ENCODE data around the gene HIP1R.

HIP1R gene

GRCh38 chr12:122880668-122881067 is 45.4 kb downstream of the HIP1R start:
- peaks cover 0 to 36% (median 22%) of the 10 kb centered on the region in 4 donors for H3K4me1 ChIP-seq
- H3K27me3 ChIP-seq = no peaks in the 10 kb centered on the region
- no peaks in the 10 kb centered on the region for H3K36me3 ChIP-seq
- no peak overlapping the region for H3K4me3 ChIP-seq
- no peaks in the 10 kb centered on the region for H3K9me3 ChIP-seq
- no peak for DNase-seq
- peak overlapping the region; percentile 22 to 47 for H3K27ac ChIP-seq
- intact Hi-C loops (cut with DNase I; ENCODE audit: low total_unique reads) = no loop called here
- TF ChIP-seq CTCF (IDR thresholded peaks at IDR 0.05) = peak; percentile 28 to 29

GRCh38 chr12:122882908-122883558 is 47.8 kb downstream of the HIP1R start:
- TF ChIP-seq CTCF (IDR thresholded peaks at IDR 0.05) = no peak
- no peaks in the 10 kb centered on the region for H3K36me3 ChIP-seq
- DNase-seq = no peak
- H3K27me3 ChIP-seq = no peaks in the 10 kb centered on the region
- intact Hi-C loops (cut with DNase I; ENCODE audit: low total_unique reads) = no loop called here
- no peak overlapping the region for H3K27ac ChIP-seq
- no peak overlapping the region for H3K4me3 ChIP-seq
- H3K4me1 ChIP-seq = peaks cover 0 to 46% (median 29%) of the 10 kb centered on the region in 4 donors
- no peaks in the 10 kb centered on the region for H3K9me3 ChIP-seq

- Histone ChIP-seq H3K36me3 (no peaks in the 10 kb centered on the region), H3K27me3 (no peaks in the 10 kb centered on the region), H3K4me1 (peaks cover 0 to 57% (median 41%) of the 10 kb centered on the region in 4 donors), H3K27ac (no peak overlapping the region), H3K9me3 (no peaks in the 10 kb centered on the region), H3K4me3 (no peak overlapping the region)
- DNase-seq = no peak
- no peak for TF ChIP-seq CTCF (IDR thresholded peaks at IDR 0.05)
- intact Hi-C loops (cut with DNase I; ENCODE audit: low total_unique reads) = no loop called here
Observed at GRCh38 chr12:122884091-122884826, 49.0 kb downstream of the HIP1R start.

DNA sequence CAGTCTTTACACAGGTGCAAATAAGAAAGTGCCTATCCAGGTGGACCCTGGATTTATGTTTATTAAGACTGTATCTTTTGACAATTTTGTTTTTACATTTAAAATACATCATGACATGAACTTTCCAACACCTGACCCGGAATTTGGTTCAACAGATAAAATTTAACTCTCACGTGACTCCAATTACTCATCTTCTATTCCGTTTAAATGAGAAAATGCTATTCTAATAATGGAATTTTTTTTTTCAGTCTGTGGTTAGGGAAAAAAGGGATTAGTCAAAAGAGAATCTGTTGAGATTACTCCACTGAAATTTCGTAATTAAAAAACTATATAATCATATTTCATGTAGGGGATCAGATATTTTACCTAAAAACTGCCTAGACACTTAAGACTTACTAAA is 49.6 kb downstream of the HIP1R start:
- Histone ChIP-seq H3K36me3 (no peaks in the 10 kb centered on the region), H3K4me1 (peaks cover 0 to 58% (median 45%) of the 10 kb centered on the region in 4 donors), H3K9me3 (no peaks in the 10 kb centered on the region), H3K27ac (no peak overlapping the region), H3K27me3 (no peaks in the 10 kb centered on the region), H3K4me3 (no peak overlapping the region)
- intact Hi-C loops (cut with DNase I; ENCODE audit: low total_unique reads) = no loop called here
- no peak for DNase-seq
- no peak for TF ChIP-seq CTCF (IDR thresholded peaks at IDR 0.05)

- Histone ChIP-seq H3K4me1 (peaks cover 0 to 59% (median 43%) of the 10 kb centered on the region in 4 donors), H3K27ac (no peak overlapping the region), H3K9me3 (no peaks in the 10 kb centered on the region), H3K27me3 (no peaks in the 10 kb centered on the region), H3K36me3 (no peaks in the 10 kb centered on the region), H3K4me3 (no peak overlapping the region)
- intact Hi-C loops (cut with DNase I; ENCODE audit: low total_unique reads) = no loop called here
- DNase-seq = no peak
- TF ChIP-seq CTCF (IDR thresholded peaks at IDR 0.05) = no peak
Observed at GRCh38 chr12:122886161-122886560, 50.9 kb downstream of the HIP1R start.
